ENCODE measurements around the gene SPPL3.

DNA sequence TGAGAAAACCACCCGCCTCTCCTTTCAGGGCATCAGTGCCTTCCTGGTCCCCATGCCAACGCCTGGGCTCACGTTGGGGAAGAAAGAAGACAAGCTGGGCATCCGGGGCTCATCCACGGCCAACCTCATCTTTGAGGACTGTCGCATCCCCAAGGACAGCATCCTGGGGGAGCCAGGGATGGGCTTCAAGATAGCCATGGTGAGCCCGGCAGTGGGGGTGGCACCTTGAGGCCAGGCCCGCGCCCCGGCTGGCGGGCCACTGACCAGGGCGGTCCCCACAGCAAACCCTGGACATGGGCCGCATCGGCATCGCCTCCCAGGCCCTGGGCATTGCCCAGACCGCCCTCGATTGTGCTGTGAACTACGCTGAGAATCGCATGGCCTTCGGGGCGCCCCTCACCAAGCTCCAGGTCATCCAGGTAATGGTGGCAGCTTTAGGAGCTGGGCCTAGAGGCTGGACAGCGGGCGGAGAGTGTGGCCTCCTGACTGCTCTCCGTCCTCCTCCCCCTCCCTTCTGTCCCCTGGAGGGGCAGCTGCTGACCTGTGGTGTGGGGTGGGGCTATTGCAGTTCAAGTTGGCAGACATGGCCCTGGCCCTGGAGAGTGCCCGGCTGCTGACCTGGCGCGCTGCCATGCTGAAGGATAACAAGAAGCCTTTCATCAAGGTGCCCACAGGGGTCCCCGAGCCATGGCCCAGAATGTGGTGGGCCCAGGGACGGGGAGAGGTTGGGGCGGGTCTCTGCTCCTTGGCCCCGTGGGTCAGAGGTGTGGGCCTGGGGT, 165.7 kb downstream of the SPPL3 start:
- TF ChIP-seq, protein P1, sequence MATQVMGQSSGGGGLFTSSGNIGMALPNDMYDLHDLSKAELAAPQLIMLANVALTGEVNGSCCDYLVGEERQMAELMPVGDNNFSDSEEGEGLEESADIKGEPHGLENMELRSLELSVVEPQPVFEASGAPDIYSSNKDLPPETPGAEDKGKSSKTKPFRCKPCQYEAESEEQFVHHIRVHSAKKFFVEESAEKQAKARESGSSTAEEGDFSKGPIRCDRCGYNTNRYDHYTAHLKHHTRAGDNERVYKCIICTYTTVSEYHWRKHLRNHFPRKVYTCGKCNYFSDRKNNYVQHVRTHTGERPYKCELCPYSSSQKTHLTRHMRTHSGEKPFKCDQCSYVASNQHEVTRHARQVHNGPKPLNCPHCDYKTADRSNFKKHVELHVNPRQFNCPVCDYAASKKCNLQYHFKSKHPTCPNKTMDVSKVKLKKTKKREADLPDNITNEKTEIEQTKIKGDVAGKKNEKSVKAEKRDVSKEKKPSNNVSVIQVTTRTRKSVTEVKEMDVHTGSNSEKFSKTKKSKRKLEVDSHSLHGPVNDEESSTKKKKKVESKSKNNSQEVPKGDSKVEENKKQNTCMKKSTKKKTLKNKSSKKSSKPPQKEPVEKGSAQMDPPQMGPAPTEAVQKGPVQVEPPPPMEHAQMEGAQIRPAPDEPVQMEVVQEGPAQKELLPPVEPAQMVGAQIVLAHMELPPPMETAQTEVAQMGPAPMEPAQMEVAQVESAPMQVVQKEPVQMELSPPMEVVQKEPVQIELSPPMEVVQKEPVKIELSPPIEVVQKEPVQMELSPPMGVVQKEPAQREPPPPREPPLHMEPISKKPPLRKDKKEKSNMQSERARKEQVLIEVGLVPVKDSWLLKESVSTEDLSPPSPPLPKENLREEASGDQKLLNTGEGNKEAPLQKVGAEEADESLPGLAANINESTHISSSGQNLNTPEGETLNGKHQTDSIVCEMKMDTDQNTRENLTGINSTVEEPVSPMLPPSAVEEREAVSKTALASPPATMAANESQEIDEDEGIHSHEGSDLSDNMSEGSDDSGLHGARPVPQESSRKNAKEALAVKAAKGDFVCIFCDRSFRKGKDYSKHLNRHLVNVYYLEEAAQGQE (IDR thresholded peaks at IDR 0.05; ENCODE audit: insufficient read depth in 1 of 2, low read depth in 2 of 2, low read length in 1 of 2): no peak
- TF ChIP-seq TCF7L2 (IDR thresholded peaks at IDR 0.05; ENCODE audit: low read depth, low read length) (no peak), POLR2AphosphoS5 (IDR thresholded peaks at IDR 0.05; ENCODE audit: low read depth, low read length) (no peak)
- TF ChIP-seq, protein P2, sequence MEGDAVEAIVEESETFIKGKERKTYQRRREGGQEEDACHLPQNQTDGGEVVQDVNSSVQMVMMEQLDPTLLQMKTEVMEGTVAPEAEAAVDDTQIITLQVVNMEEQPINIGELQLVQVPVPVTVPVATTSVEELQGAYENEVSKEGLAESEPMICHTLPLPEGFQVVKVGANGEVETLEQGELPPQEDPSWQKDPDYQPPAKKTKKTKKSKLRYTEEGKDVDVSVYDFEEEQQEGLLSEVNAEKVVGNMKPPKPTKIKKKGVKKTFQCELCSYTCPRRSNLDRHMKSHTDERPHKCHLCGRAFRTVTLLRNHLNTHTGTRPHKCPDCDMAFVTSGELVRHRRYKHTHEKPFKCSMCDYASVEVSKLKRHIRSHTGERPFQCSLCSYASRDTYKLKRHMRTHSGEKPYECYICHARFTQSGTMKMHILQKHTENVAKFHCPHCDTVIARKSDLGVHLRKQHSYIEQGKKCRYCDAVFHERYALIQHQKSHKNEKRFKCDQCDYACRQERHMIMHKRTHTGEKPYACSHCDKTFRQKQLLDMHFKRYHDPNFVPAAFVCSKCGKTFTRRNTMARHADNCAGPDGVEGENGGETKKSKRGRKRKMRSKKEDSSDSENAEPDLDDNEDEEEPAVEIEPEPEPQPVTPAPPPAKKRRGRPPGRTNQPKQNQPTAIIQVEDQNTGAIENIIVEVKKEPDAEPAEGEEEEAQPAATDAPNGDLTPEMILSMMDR (IDR thresholded peaks at IDR 0.05): no peak
